Endothelial cell (in vitro differentiated cells): Measurements from ENCODE around the gene MFN2. TPM values are rescaled to one million over a fixed set of nuclear protein-coding genes. Genes with fewer than 3 reads are reported as not detected.

Source experiments
- DNase-seq: peaks from one replicate; pipeline ENCODE4 v3.0.0; 2021; ENCODE audit warnings: low spot score
- H3K27ac Mint-ChIP-seq: one replicate; pipeline ENCODE4 v1.8.0; 2021; ENCODE audit warnings: mixed read lengths, inconsistent platforms; ENCODE audit not compliant: unreplicated experiment
- H3K27me3 Mint-ChIP-seq: one replicate; pipeline ENCODE4 v1.8.0; 2021; ENCODE audit warnings: mild to moderate bottlenecking, moderate library complexity, mixed read lengths, inconsistent platforms; ENCODE audit not compliant: unreplicated experiment
- H3K36me3 Mint-ChIP-seq: one replicate; pipeline ENCODE4 v1.8.0; 2021; ENCODE audit warnings: mild to moderate bottlenecking, low read depth, mixed read lengths, inconsistent platforms; ENCODE audit not compliant: unreplicated experiment
- H3K4me1 Mint-ChIP-seq: one replicate; pipeline ENCODE4 v1.8.0; 2021; ENCODE audit warnings: mild to moderate bottlenecking, mixed read lengths, inconsistent platforms; ENCODE audit not compliant: unreplicated experiment
- H3K4me3 Mint-ChIP-seq: one replicate; pipeline ENCODE4 v1.8.0; 2021; ENCODE audit warnings: mild to moderate bottlenecking, mixed read lengths, inconsistent platforms; ENCODE audit not compliant: unreplicated experiment
- H3K9me3 Mint-ChIP-seq: one replicate; pipeline ENCODE4 v1.8.0; 2021; ENCODE audit warnings: mixed read lengths, inconsistent platforms; ENCODE audit not compliant: unreplicated experiment
- total RNA-seq: library from RNA; stranded (reverse); fragmentation: NEBNext Ultra II Directional; extraction: Animal tissue kit (Norgen Biotek cat#: 25700); gene quantifications from one replicate; pipeline ENCODE4 v1.2.1, GENCODE V29; 2021; ENCODE audit not compliant: unreplicated experiment
- TF ChIP-seq, protein P1 (sequence below): fragments of 200-600 bp; sonication (generic); IDR thresholded peaks from one replicate; pipeline ENCODE4 v1.5.0; 2021; ENCODE audit warnings: antibody characterized with exemption; ENCODE audit not compliant: unreplicated experiment

The MFN2 gene
- total RNA-seq, 1 donor from 2014 or later: 59.4 TPM

- H3K27ac Mint-ChIP-seq: no peak overlapping the region
These were observed 75.0 kb downstream of the MFN2 start for GRCh38 chr1:12055259-12055658.

GRCh38 chr1:12056331-12056841, 76.1 kb downstream of the MFN2 start:
- Mint-ChIP-seq H3K4me3 (no peak overlapping the region), H3K36me3 (no peaks in the 10 kb centered on the region), H3K27ac (no peak overlapping the region), H3K27me3 (peaks cover 6% of the 10 kb centered on the region), H3K4me1 (no peaks in the 10 kb centered on the region), H3K9me3 (no peaks in the 10 kb centered on the region)
- no peak for DNase-seq
- TF ChIP-seq, protein P1, sequence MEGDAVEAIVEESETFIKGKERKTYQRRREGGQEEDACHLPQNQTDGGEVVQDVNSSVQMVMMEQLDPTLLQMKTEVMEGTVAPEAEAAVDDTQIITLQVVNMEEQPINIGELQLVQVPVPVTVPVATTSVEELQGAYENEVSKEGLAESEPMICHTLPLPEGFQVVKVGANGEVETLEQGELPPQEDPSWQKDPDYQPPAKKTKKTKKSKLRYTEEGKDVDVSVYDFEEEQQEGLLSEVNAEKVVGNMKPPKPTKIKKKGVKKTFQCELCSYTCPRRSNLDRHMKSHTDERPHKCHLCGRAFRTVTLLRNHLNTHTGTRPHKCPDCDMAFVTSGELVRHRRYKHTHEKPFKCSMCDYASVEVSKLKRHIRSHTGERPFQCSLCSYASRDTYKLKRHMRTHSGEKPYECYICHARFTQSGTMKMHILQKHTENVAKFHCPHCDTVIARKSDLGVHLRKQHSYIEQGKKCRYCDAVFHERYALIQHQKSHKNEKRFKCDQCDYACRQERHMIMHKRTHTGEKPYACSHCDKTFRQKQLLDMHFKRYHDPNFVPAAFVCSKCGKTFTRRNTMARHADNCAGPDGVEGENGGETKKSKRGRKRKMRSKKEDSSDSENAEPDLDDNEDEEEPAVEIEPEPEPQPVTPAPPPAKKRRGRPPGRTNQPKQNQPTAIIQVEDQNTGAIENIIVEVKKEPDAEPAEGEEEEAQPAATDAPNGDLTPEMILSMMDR: no peak

More at GRCh38 chr1:12055259-12055658, 75.0 kb downstream of the MFN2 start:
- Mint-ChIP-seq H3K9me3 (no peaks in the 10 kb centered on the region), H3K4me1 (no peaks in the 10 kb centered on the region), H3K27me3 (peaks cover 6% of the 10 kb centered on the region), H3K36me3 (no peaks in the 10 kb centered on the region), H3K4me3 (no peak overlapping the region)
- no peak for DNase-seq
- TF ChIP-seq, protein P1: no peak

DNA sequence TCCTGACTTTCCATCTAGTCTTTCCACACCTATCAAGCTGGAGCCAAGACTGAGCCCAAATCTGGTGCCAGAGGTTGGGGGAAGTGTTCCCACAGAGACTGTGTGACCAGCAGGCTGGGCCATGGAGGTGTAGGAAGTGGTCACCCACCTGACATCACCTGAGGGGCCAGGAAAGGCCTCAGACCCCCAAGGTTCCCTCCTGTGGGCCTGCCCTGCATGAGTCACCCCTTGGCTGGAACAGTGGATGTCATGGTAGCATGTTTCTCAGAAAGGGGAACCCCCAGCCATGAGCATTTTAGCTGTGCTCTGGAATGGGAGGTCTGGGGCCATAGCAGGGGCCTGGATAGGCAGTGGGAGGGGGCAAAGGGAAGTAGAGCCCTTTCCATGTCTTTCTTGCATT, 77.1 kb downstream of the MFN2 start:
- Mint-ChIP-seq H3K27me3 (peaks cover 4% of the 10 kb centered on the region), H3K9me3 (no peaks in the 10 kb centered on the region), H3K4me1 (no peaks in the 10 kb centered on the region), H3K4me3 (no peak overlapping the region), H3K36me3 (no peaks in the 10 kb centered on the region), H3K27ac (no peak overlapping the region)
- no peak for DNase-seq
- TF ChIP-seq, protein P1: no peak

GRCh38 chr1:12057940-12058687, 77.9 kb downstream of the MFN2 start:
- peaks cover 8% of the 10 kb centered on the region for H3K27me3 Mint-ChIP-seq
- no peak for DNase-seq
- H3K4me1 Mint-ChIP-seq: no peaks in the 10 kb centered on the region
- no peak overlapping the region for H3K27ac Mint-ChIP-seq
- no peaks in the 10 kb centered on the region for H3K36me3 Mint-ChIP-seq
- H3K4me3 Mint-ChIP-seq: no peak overlapping the region
- TF ChIP-seq, protein P1: no peak
- no peaks in the 10 kb centered on the region for H3K9me3 Mint-ChIP-seq

- no peaks in the 10 kb centered on the region for H3K4me1 Mint-ChIP-seq
- DNase-seq: no peak
- H3K27ac Mint-ChIP-seq: no peak overlapping the region
- H3K36me3 Mint-ChIP-seq: no peaks in the 10 kb centered on the region
- H3K27me3 Mint-ChIP-seq: peaks cover 10% of the 10 kb centered on the region
- H3K9me3 Mint-ChIP-seq: no peaks in the 10 kb centered on the region
- TF ChIP-seq, protein P1: no peak
- H3K4me3 Mint-ChIP-seq: no peak overlapping the region
These were observed 79.0 kb downstream of the MFN2 start for GRCh38 chr1:12059226-12059625.
